Osteocyte (in vitro differentiated cells): ENCODE data around the gene PRTFDC1. TPM values are rescaled to one million over a fixed set of nuclear protein-coding genes. Genes with fewer than 3 reads are reported as not detected.
A peak's percentile ranks its signal among the peaks of the same experiment; 100 is the strongest.

Source experiments
- DNase-seq: peaks from one replicate; pipeline ENCODE4 v3.0.0; 2021; ENCODE audit warnings: mixed read lengths; ENCODE audit not compliant: unreplicated experiment; ENCODE audit errors: extremely low spot score
- H3K27ac Mint-ChIP-seq: one replicate; pipeline ENCODE4 v1.8.0; 2021; ENCODE audit warnings: mild to moderate bottlenecking, mixed read lengths; ENCODE audit not compliant: unreplicated experiment
- H3K27me3 Mint-ChIP-seq: one replicate; pipeline ENCODE4 v1.8.0; 2021; ENCODE audit warnings: mixed read lengths; ENCODE audit not compliant: unreplicated experiment
- H3K36me3 Mint-ChIP-seq: one replicate; pipeline ENCODE4 v1.8.0; 2021; ENCODE audit warnings: mixed read lengths; ENCODE audit not compliant: unreplicated experiment
- H3K4me1 Mint-ChIP-seq: one replicate; pipeline ENCODE4 v1.8.0; 2021; ENCODE audit warnings: mixed read lengths; ENCODE audit not compliant: unreplicated experiment
- H3K4me3 Mint-ChIP-seq: one replicate; pipeline ENCODE4 v1.8.0; 2021; ENCODE audit warnings: mild to moderate bottlenecking, moderate library complexity, mixed read lengths; ENCODE audit not compliant: unreplicated experiment
- H3K9me3 Mint-ChIP-seq: one replicate; pipeline ENCODE4 v1.8.0; 2021; ENCODE audit warnings: mixed read lengths; ENCODE audit not compliant: unreplicated experiment
- CTCF ChIP-seq: fragments of 200-600 bp; sonication (generic); IDR thresholded peaks from 2 replicates; pipeline ENCODE4 v1.5.0; 2021; ENCODE audit warnings: antibody characterized with exemption, mild to moderate bottlenecking, moderate library complexity
- total RNA-seq: library from RNA; stranded (reverse); gene quantifications from 2 replicates; pipeline ENCODE4 v1.2.1, GENCODE V29; 2021

Gene PRTFDC1
- total RNA-seq, 1 donor from 2014 or later = 4.4 TPM

GRCh38 chr10:24952707-24953645 lies 570 bp upstream of the PRTFDC1 start:
- peak overlapping the region; percentile 71 for H3K4me3 Mint-ChIP-seq
- TF ChIP-seq CTCF = peak; percentile 59
- DNase-seq = peak; percentile 86
- no peaks in the 10 kb centered on the region for H3K9me3 Mint-ChIP-seq
- H3K27me3 Mint-ChIP-seq = no peaks in the 10 kb centered on the region
- peak overlapping the region; percentile 77 for H3K27ac Mint-ChIP-seq
- H3K36me3 Mint-ChIP-seq = no peaks in the 10 kb centered on the region
- peaks cover 31% of the 10 kb centered on the region for H3K4me1 Mint-ChIP-seq

DNA sequence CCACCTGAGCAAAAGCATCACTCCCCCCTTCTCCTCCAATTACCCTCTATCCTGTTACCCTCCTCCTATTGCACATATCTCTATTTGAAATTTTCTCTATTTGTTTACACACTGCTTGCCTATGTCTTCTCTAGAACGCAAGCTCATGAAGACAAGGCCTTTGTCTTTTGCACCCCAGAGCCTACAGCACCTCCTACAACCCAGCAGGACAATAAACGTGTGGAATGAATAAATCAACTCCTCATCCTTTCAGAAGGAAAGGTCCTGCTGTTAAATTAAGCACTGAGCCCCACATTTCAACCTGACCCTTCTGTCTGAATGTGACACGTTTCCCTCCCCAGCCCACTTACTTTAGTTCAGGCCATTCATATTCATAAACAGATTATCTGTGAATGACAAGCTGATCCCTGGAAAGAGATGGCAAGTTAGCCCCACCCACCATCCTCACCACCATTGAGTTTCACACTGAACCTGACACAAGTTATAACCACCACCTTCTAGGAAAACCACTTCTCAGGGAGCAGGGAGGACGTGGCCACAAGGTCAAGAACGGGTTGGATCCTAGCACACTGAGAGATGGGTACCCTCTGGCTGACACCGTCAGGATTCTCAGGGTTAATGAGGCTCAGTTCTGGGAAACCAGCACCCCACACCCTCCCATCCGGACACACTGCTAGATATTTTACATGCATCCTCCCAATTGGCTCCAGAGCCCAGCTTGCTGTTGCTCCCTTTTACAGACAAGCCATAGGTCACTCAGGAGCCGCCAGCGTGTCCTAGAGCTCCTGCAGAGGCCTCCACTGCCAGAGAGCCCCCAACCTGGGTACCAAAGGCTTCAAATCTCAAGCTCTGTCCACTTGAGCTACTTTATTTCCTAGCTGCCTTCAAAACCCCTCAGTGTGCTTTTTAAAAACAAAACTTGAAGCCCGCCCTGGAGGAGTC lies 934 bp downstream of the PRTFDC1 start:
- no peak for DNase-seq
- H3K36me3 Mint-ChIP-seq = no peaks in the 10 kb centered on the region
- H3K27me3 Mint-ChIP-seq = no peaks in the 10 kb centered on the region
- no peak for TF ChIP-seq CTCF
- no peaks in the 10 kb centered on the region for H3K9me3 Mint-ChIP-seq
- peaks cover 30% of the 10 kb centered on the region for H3K4me1 Mint-ChIP-seq
- peak overlapping the region; percentile 69 for H3K27ac Mint-ChIP-seq
- peak overlapping the region; percentile 59 for H3K4me3 Mint-ChIP-seq

GRCh38 chr10:24950439-24950838 lies 2.0 kb downstream of the PRTFDC1 start:
- DNase-seq = no peak
- no peaks in the 10 kb centered on the region for H3K36me3 Mint-ChIP-seq
- H3K27ac Mint-ChIP-seq = no peak overlapping the region
- H3K4me3 Mint-ChIP-seq = no peak overlapping the region
- peaks cover 30% of the 10 kb centered on the region for H3K4me1 Mint-ChIP-seq
- no peak for TF ChIP-seq CTCF
- H3K27me3 Mint-ChIP-seq = no peaks in the 10 kb centered on the region
- no peaks in the 10 kb centered on the region for H3K9me3 Mint-ChIP-seq

- Mint-ChIP-seq H3K36me3 (no peaks in the 10 kb centered on the region), H3K4me3 (no peak overlapping the region), H3K4me1 (peaks cover 33% of the 10 kb centered on the region), H3K27me3 (no peaks in the 10 kb centered on the region), H3K27ac (no peak overlapping the region), H3K9me3 (no peaks in the 10 kb centered on the region)
- DNase-seq = no peak
- no peak for TF ChIP-seq CTCF
Observed at GRCh38 chr10:24949616-24950015, 2.8 kb downstream of the PRTFDC1 start.
